Dedifferentiated amniotic fluid mesenchymal stem cell (primary cell): ENCODE data around the gene FGF22.

Experiments
- DNase-seq: peaks from one replicate; pipeline ENCODE4 v3.0.0-alpha.2; 2016; ENCODE audit errors: extremely low spot score

Gene FGF22

GRCh38 chr19:644363-644762, 4.7 kb downstream of the FGF22 start:
- no peak for DNase-seq

GRCh38 chr19:644789-645188, 5.1 kb downstream of the FGF22 start:
- no peak for DNase-seq

GRCh38 chr19:645912-646778, 6.5 kb downstream of the FGF22 start:
- DNase-seq = no peak

GRCh38 chr19:646779-647565, 7.3 kb downstream of the FGF22 start:
- DNase-seq = no peak

GRCh38 chr19:647566-648284, 8.0 kb downstream of the FGF22 start:
- no peak for DNase-seq

- DNase-seq = no peak
Observed at GRCh38 chr19:648305-648704, 8.6 kb downstream of the FGF22 start.

- DNase-seq = no peak
Observed at GRCh38 chr19:648904-649801, 9.5 kb downstream of the FGF22 start.

- DNase-seq = no peak
Observed at GRCh38 chr19:650121-650520, 10.4 kb downstream of the FGF22 start.

GRCh38 chr19:651114-651818, 11.6 kb downstream of the FGF22 start:
- DNase-seq = no peak

- no peak for DNase-seq
Observed at GRCh38 chr19:651991-652390, 12.3 kb downstream of the FGF22 start.

- no peak for DNase-seq
Observed at GRCh38 chr19:652467-653389, 13.0 kb downstream of the FGF22 start.

GRCh38 chr19:653425-653824, 13.7 kb downstream of the FGF22 start:
- no peak for DNase-seq

GRCh38 chr19:655691-656090, 16.0 kb downstream of the FGF22 start:
- no peak for DNase-seq

GRCh38 chr19:656751-657559, 17.3 kb downstream of the FGF22 start:
- no peak for DNase-seq

- DNase-seq = no peak
Observed at GRCh38 chr19:657611-658010, 17.9 kb downstream of the FGF22 start.

- DNase-seq = no peak
Observed at GRCh38 chr19:658059-658839, 18.6 kb downstream of the FGF22 start.

GRCh38 chr19:658916-659839, 19.5 kb downstream of the FGF22 start:
- DNase-seq = no peak
